PC-9 (cell line): ENCODE measurements around the gene VDAC1. TPM values are rescaled to one million over a fixed set of nuclear protein-coding genes. Genes with fewer than 3 reads are reported as not detected.

Experiments used
- BruUV-seq: library from RNA; stranded (reverse); fragments of 400-500 nt; replicated peaks from 2 replicates; lab custom pipeline; 2021; lab: Mats Ljungman, UMichigan
- CTCF ChIA-PET: fragments of 300-600 bp; sonication (Branson Sonifier 250); formaldehyde crosslinking; loops from one replicate; lab custom pipeline; 2022; ENCODE audit warnings: antibody characterized with exemption; lab: Charles Lee
- POLR2A ChIA-PET: fragments of 300-600 bp; sonication (Branson Sonifier 250); formaldehyde crosslinking; loops from one replicate; lab custom pipeline; 2022; ENCODE audit warnings: antibody characterized with exemption; ENCODE audit not compliant: unreplicated experiment; lab: Charles Lee
- DNase-seq, 2 experiments: peaks; one replicate each; pipeline versions ENCODE4 v3.0.0 to v3.0.0-alpha.2; 2015 to 2022; ENCODE audit warnings: mixed read lengths in 1 of 2
- H2AFZ ChIP-seq: fragments of 200-600 bp; sonication (generic); 2 replicates; pipeline ENCODE4 v1.8.1; 2017; ENCODE audit warnings: antibody characterized with exemption
- H3F3A ChIP-seq: fragments of 200-600 bp; sonication (generic); 2 replicates; pipeline ENCODE4 v1.8.1; 2017; ENCODE audit warnings: antibody characterized with exemption, mild to moderate bottlenecking, low read depth; ENCODE audit not compliant: insufficient read depth
- H3K27ac ChIP-seq: fragments of 200-600 bp; sonication (generic); 2 replicates; pipeline ENCODE4 v1.6.1; 2016; ENCODE audit warnings: mixed run types
- H3K27me3 ChIP-seq: fragments of 200-600 bp; sonication (generic); 2 replicates; pipeline ENCODE4 v1.6.1; 2016; ENCODE audit warnings: low read depth, mixed run types; ENCODE audit not compliant: insufficient read depth
- H3K36me3 ChIP-seq: fragments of 200-600 bp; sonication (generic); 2 replicates; pipeline ENCODE4 v1.6.1; 2016; ENCODE audit warnings: low read depth, mixed run types
- H3K4me1 ChIP-seq: fragments of 200-600 bp; sonication (generic); replicated peaks from 2 replicates; pipeline ENCODE4 v1.6.1; 2016; ENCODE audit warnings: mixed run types; ENCODE audit not compliant: insufficient read depth
- H3K4me2 ChIP-seq: fragments of 200-600 bp; sonication (generic); 2 replicates; pipeline ENCODE4 v1.6.1; 2017; ENCODE audit warnings: mixed run types
- H3K4me3 ChIP-seq: fragments of 200-600 bp; sonication (generic); 2 replicates; pipeline ENCODE4 v1.6.1; 2016; ENCODE audit warnings: mixed run types
- H3K79me2 ChIP-seq: fragments of 200-600 bp; sonication (generic); 2 replicates; pipeline ENCODE4 v1.6.1; 2017; ENCODE audit warnings: low read depth, mixed run types
- H3K9me2 ChIP-seq: fragments of 200-600 bp; sonication (generic); 2 replicates; pipeline ENCODE4 v1.8.1; 2017; ENCODE audit warnings: mild to moderate bottlenecking; ENCODE audit not compliant: insufficient read depth
- H3K9me3 ChIP-seq: fragments of 200-600 bp; sonication (generic); 2 replicates; pipeline ENCODE4 v1.8.1; 2016; ENCODE audit warnings: low read depth; ENCODE audit not compliant: insufficient read depth
- H4K20me1 ChIP-seq: fragments of 200-600 bp; sonication (generic); 2 replicates; pipeline ENCODE4 v1.8.1; 2017; ENCODE audit not compliant: insufficient read depth
- EZH2 ChIP-seq: fragments of 200-600 bp; sonication (generic); IDR thresholded peaks from 2 replicates; pipeline ENCODE4 v1.8.0; 2017; ENCODE audit warnings: antibody characterized with exemption, low read depth
- intact Hi-C: fragments of 100-400 bp; cut with micrococcal nuclease; formaldehyde crosslinking; loops from one replicate; pipeline ENCODE4 v1.10.0; 2022; ENCODE audit not compliant: unreplicated experiment
- total RNA-seq: library from RNA; stranded (reverse); gene quantifications from 2 replicates; pipeline ENCODE4 v1.2.3, GENCODE V29; 2021
- TF ChIP-seq, protein P1 (sequence below): fragments of 200-600 bp; sonication (generic); conservative IDR thresholded peaks from 2 replicates; pipeline ENCODE4 v1.6.1; 2017; ENCODE audit warnings: mixed run types, antibody characterized with exemption, mild to moderate bottlenecking, moderate library complexity

The VDAC1 gene
- total RNA-seq, 1 experiment from 2014 or later: 228 TPM

DNA sequence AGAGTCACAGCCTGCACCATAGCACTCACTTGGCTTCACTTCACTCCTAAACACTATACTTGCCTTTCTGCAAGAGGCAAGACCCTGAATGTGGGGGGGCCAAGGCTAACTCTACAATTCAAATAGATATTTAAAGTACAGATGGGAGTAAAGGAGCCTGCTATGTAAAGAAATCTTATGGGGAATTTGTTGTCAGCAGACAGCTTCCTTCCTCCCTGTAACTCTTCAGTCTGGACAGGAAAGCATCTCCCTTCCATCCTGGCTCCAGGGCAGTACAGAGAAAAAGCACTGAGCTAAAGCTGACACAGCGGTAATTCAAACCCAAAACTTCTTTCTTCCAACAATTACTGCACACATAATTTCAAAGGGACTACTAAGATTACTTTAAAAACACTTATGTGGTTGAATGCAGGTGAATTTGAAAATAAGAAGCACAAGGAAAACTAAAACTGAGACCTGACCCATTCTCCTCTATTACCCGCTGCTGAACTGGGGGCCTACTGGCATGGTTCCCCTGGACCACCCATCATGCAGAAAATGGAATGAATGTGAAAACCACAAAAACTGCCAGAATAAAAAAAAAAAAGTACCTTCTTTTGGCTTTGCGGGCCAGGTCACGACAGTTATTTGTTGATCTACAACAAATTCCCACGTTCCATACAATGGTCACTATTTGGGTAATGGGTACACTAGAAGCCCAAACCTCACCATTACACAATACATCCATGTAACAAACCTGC lies 13.4 kb downstream of the VDAC1 start:
- POLR2A ChIA-PET: no interaction called here
- H3K27me3 ChIP-seq: no peaks in the 10 kb centered on the region
- TF ChIP-seq EZH2: no peak
- TF ChIP-seq, protein P1, sequence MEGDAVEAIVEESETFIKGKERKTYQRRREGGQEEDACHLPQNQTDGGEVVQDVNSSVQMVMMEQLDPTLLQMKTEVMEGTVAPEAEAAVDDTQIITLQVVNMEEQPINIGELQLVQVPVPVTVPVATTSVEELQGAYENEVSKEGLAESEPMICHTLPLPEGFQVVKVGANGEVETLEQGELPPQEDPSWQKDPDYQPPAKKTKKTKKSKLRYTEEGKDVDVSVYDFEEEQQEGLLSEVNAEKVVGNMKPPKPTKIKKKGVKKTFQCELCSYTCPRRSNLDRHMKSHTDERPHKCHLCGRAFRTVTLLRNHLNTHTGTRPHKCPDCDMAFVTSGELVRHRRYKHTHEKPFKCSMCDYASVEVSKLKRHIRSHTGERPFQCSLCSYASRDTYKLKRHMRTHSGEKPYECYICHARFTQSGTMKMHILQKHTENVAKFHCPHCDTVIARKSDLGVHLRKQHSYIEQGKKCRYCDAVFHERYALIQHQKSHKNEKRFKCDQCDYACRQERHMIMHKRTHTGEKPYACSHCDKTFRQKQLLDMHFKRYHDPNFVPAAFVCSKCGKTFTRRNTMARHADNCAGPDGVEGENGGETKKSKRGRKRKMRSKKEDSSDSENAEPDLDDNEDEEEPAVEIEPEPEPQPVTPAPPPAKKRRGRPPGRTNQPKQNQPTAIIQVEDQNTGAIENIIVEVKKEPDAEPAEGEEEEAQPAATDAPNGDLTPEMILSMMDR: no peak
- H3K27ac ChIP-seq: no peak overlapping the region
- peaks cover 42% of the 10 kb centered on the region for H3K4me1 ChIP-seq
- H3K79me2 ChIP-seq: peaks cover 98% of the 10 kb centered on the region
- peaks cover 60% of the 10 kb centered on the region for H4K20me1 ChIP-seq
- 0 out of 2 replicates have a peak, but pooled peaks cover 3% of the 10 kb centered on the region for H3K9me2 ChIP-seq
- H3K9me3 ChIP-seq: no peaks in the 10 kb centered on the region
- H3K36me3 ChIP-seq: peaks cover 45% of the 10 kb centered on the region
- peaks cover 78% of the 10 kb centered on the region for H3F3A ChIP-seq
- no TSS peak for BruUV-seq
- DNase-seq: no peak
- no peak overlapping the region for H3K4me3 ChIP-seq
- H3K4me2 ChIP-seq: no peak overlapping the region
- CTCF ChIA-PET: no interaction called here
- H2AFZ ChIP-seq: no peak overlapping the region
- intact Hi-C loops: no loop called here

DNA sequence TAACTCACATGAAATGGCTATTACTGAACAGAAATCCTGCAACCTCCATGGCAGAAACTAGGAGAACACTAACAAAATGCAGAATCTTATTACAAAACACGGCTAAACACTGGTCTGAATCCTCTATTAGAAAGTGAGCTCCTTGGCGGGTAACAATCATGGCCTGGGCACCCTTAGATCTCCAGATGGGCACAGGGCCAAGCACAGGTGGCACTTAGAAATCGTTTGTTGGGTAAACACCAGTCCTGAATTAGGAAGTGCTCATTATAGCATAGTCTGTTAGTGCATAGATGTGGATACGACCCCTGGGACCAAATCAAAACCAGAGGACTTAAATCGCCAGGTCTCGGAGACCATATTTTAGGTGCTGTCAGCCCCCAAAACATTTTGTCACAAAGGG lies 14.4 kb downstream of the VDAC1 start:
- Histone ChIP-seq H3K4me3 (no peak overlapping the region), H3F3A (peaks cover 79% of the 10 kb centered on the region), H2AFZ (no peak overlapping the region), H3K27me3 (no peaks in the 10 kb centered on the region), H3K36me3 (peaks cover 53% of the 10 kb centered on the region), H3K27ac (no peak overlapping the region), H3K79me2 (peaks cover 96% of the 10 kb centered on the region), H4K20me1 (peaks cover 51% of the 10 kb centered on the region), H3K4me2 (no peak overlapping the region), H3K9me2 (0 out of 2 replicates have a peak, but pooled peaks cover 3% of the 10 kb centered on the region), H3K4me1 (peaks cover 32% of the 10 kb centered on the region), H3K9me3 (no peaks in the 10 kb centered on the region)
- CTCF ChIA-PET: no interaction called here
- intact Hi-C loops: no loop called here
- TF ChIP-seq, protein P1: no peak
- no peak for TF ChIP-seq EZH2
- DNase-seq: no peak
- BruUV-seq: no TSS peak
- POLR2A ChIA-PET: no interaction called here

DNA sequence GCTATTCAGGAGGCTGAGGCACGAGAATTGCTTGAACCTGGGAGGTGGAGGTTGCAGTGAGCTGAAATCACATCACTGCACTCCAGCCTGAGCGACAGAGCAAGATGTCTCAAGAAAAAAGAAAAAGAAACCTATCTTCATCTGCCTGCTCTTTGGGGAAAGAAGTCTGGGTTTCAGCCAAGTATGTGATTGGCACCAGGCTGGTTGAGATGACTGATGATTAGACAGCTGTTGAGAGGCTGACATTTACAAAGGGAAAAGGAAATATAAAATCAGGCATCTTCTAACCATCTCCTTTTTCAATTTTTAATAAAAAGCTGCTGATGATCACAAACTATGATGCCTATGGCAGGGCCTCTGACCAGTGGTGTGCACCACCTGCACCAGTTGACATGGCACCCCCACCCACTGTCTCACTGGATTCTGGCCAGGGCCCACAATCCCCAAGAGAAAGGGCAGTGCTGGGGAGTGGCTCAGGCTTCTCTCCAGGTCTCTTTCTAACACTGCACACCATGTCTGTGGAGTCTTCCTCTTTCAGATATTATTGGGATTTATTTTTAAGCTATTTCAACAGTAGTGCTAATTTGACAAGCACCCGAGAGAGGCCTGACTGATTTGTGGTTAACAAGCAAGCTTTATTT lies 19.1 kb downstream of the VDAC1 start:
- POLR2A ChIA-PET: no interaction called here
- Histone ChIP-seq H3F3A (peaks cover 82% of the 10 kb centered on the region), H3K4me3 (no peak overlapping the region), H3K27ac (0 out of 2 replicates have a peak overlapping the region, but pooled peaks have one; percentile 9), H4K20me1 (peaks cover 17% of the 10 kb centered on the region), H3K4me2 (no peak overlapping the region), H3K27me3 (no peaks in the 10 kb centered on the region), H3K9me3 (no peaks in the 10 kb centered on the region), H2AFZ (no peak overlapping the region), H3K79me2 (peaks cover 71% of the 10 kb centered on the region), H3K4me1 (no peaks in the 10 kb centered on the region), H3K9me2 (0 out of 2 replicates have a peak, but pooled peaks cover 3% of the 10 kb centered on the region), H3K36me3 (peaks cover 65% of the 10 kb centered on the region)
- BruUV-seq: no TSS peak
- TF ChIP-seq, protein P1: no peak
- no peak for TF ChIP-seq EZH2
- no peak for DNase-seq
- intact Hi-C loops: no loop called here
- CTCF ChIA-PET: no interaction called here
